ENCODE data around the gene MEGF8.
"Not testable (repeated sequence)": the region's sequence is repeated elsewhere in the genome, so short reads cannot be mapped to it uniquely, and the experiment has no call there.

Gene MEGF8

GRCh38 chr19:42330241-42330711, 4.8 kb downstream of the MEGF8 start:
- no peak for DNase-seq (ENCODE audit: low read depth in 2 of 2)

GRCh38 chr19:42331333-42331732, 5.9 kb downstream of the MEGF8 start:
- not testable (repeated sequence) for DNase-seq (ENCODE audit: low read depth in 2 of 2)

GRCh38 chr19:42332059-42332458, 6.6 kb downstream of the MEGF8 start:
- no peak for DNase-seq (ENCODE audit: low read depth in 2 of 2)

- DNase-seq (ENCODE audit: low read depth in 2 of 2): no peak
These were observed 7.6 kb downstream of the MEGF8 start for GRCh38 chr19:42333018-42333417.

- DNase-seq (ENCODE audit: low read depth in 2 of 2): no peak
These were observed 8.7 kb downstream of the MEGF8 start for GRCh38 chr19:42333975-42334696.

- no peak for DNase-seq (ENCODE audit: low read depth in 2 of 2)
These were observed 9.4 kb downstream of the MEGF8 start for GRCh38 chr19:42334697-42335373.

- no peak for DNase-seq (ENCODE audit: low read depth in 2 of 2)
These were observed 10.0 kb downstream of the MEGF8 start for GRCh38 chr19:42335374-42335936.

GRCh38 chr19:42335971-42336370, 10.5 kb downstream of the MEGF8 start:
- DNase-seq (ENCODE audit: low read depth in 2 of 2): no peak

- DNase-seq (ENCODE audit: low read depth in 2 of 2): not testable (repeated sequence)
These were observed 13.9 kb downstream of the MEGF8 start for GRCh38 chr19:42339126-42339860.

GRCh38 chr19:42339922-42340321, 14.5 kb downstream of the MEGF8 start:
- not testable (repeated sequence) for DNase-seq (ENCODE audit: low read depth in 2 of 2)

GRCh38 chr19:42343344-42344110, 18.1 kb downstream of the MEGF8 start:
- DNase-seq (ENCODE audit: low read depth in 2 of 2): no peak

- DNase-seq (ENCODE audit: low read depth in 2 of 2): no peak
These were observed 19.0 kb downstream of the MEGF8 start for GRCh38 chr19:42344336-42344893.

GRCh38 chr19:42345191-42345812, 19.9 kb downstream of the MEGF8 start:
- DNase-seq (ENCODE audit: low read depth in 2 of 2): no peak

GRCh38 chr19:42348211-42348610, 22.8 kb downstream of the MEGF8 start:
- DNase-seq (ENCODE audit: low read depth in 2 of 2): no peak

GRCh38 chr19:42349378-42350107, 24.1 kb downstream of the MEGF8 start:
- no peak for DNase-seq (ENCODE audit: low read depth in 2 of 2)

GRCh38 chr19:42350417-42350816, 25.0 kb downstream of the MEGF8 start:
- DNase-seq (ENCODE audit: low read depth in 2 of 2): no peak

GRCh38 chr19:42351079-42351735, 25.8 kb downstream of the MEGF8 start:
- no peak for DNase-seq (ENCODE audit: low read depth in 2 of 2)

GRCh38 chr19:42352301-42353259, 27.1 kb downstream of the MEGF8 start:
- DNase-seq (ENCODE audit: low read depth in 2 of 2): no peak
